ENCODE measurements around the gene KRT72.

GRCh38 chr12:52591521-52591920 is 9.7 kb downstream of the KRT72 start:
- no peak for TF ChIP-seq CTCF (IDR thresholded peaks at IDR 0.05 in 8 of 11, conservative IDR thresholded peaks at IDR 0.05 in 3 of 11)
- no peak for TF ChIP-seq POLR2AphosphoS5 (IDR thresholded peaks at IDR 0.05)

Data from spleen (tissue), 7 donors.